Gastroesophageal sphincter (tissue), 4 donors: ENCODE data around the gene RNU6-7. TPM values are rescaled to one million over a fixed set of nuclear protein-coding genes. Genes with fewer than 3 reads are reported as not detected.

ENCODE experiments used
- ATAC-seq: fragments of 150-250 bp; one replicate; pipeline ENCODE4 v1.9.1; 2016; ENCODE audit warnings: mild to moderate bottlenecking, moderate library complexity
- H3K27ac ChIP-seq, 4 donors: fragments of 200-600 bp; sonication (generic) in 3 of 4; 1 replicate in 3 of 4; 2 replicates in 1 of 4; pipeline ENCODE4 v1.5.1; 2016 to 2019
- H3K27me3 ChIP-seq: fragments of 200-600 bp; sonication (generic); one replicate; pipeline ENCODE4 v1.5.1; 2019
- H3K36me3 ChIP-seq, 2 donors: fragments of 200-600 bp; sonication (generic); one replicate each; pipeline ENCODE4 v1.5.1; 2019; ENCODE audit warnings: control low read depth in 1 of 2
- H3K4me1 ChIP-seq, 3 donors: fragments of 200-600 bp; sonication (generic); 1 replicate in 2 of 3; 2 replicates in 1 of 3; pipeline ENCODE4 v1.5.1; 2016 to 2019; ENCODE audit warnings: control low read depth in 2 of 3
- H3K4me3 ChIP-seq, 2 donors: fragments of 200-600 bp; sonication (generic); one replicate each; pipeline ENCODE4 v1.5.1; 2019; ENCODE audit warnings: mild to moderate bottlenecking in 1 of 2, moderate library complexity in 1 of 2
- H3K9me3 ChIP-seq, 3 donors: fragments of 200-600 bp; sonication (generic); one replicate each; pipeline ENCODE4 v1.5.1; 2017 to 2019; ENCODE audit warnings: control low read depth in 2 of 3
- CTCF ChIP-seq, 4 experiments: fragments of 200-600 bp in 2 of 4; fragments of 450-650 bp in 2 of 4; sonication (generic) in 1 of 4; IDR thresholded peaks; one replicate each; pipeline ENCODE4 v1.5.1; 2017 to 2019; ENCODE audit warnings: antibody characterized with exemption in 4 of 4, mild to moderate bottlenecking in 2 of 4, moderate library complexity in 2 of 4
- EP300 ChIP-seq: sonication (generic); formaldehyde crosslinking; IDR thresholded peaks from one replicate; pipeline ENCODE4 v1.6.1; 2017; ENCODE audit warnings: antibody characterized with exemption, mild to moderate bottlenecking
- POLR2A ChIP-seq, 2 donors: fragments of 450-650 bp; IDR thresholded peaks; one replicate each; pipeline ENCODE4 v1.6.1; 2017; ENCODE audit warnings: antibody characterized with exemption in 2 of 2, mild to moderate bottlenecking in 2 of 2, moderate library complexity in 1 of 2
- POLR2AphosphoS5 ChIP-seq: sonication (generic); formaldehyde crosslinking; IDR thresholded peaks from one replicate; pipeline ENCODE4 v1.6.1; 2017; ENCODE audit warnings: antibody characterized with exemption
- WGBS, 2 donors: methylation state at CpG; one replicate each; pipeline ENCODE4 v1.1.5; 2018; ENCODE audit warnings: low coverage in 1 of 2; 5-methylcytosine and 5-hydroxymethylcytosine counted together
- total RNA-seq, 4 donors: library from RNA; depleted of rRNA; stranded (reverse); fragments of >200 nt; gene quantifications; one replicate each; pipeline ENCODE4 v1.1.0, GENCODE V29; 2016

RNU6-7 gene
- total RNA-seq, 4 donors from 2014 or later, result not detected

- TF ChIP-seq POLR2AphosphoS5 (no peak), CTCF (IDR thresholded peaks at IDR 0.05) (no peak), POLR2A (IDR thresholded peaks at IDR 0.05) (no peak), EP300 (no peak)
- 65 to 69% methylated on average over 3 of the region's 3 CpGs for WGBS, 2 donors
- H3K4me3 ChIP-seq, result no peak overlapping the region
- H3K27ac ChIP-seq, result no peak overlapping the region
- H3K27me3 ChIP-seq, result no peaks in the 10 kb centered on the region
- peaks cover 0 to 1% (median 0%) of the 10 kb centered on the region in 3 donors for H3K9me3 ChIP-seq
- no peaks in the 10 kb centered on the region for H3K36me3 ChIP-seq
- no peak for ATAC-seq
- H3K4me1 ChIP-seq, result no peaks in the 10 kb centered on the region
Observed at GRCh38 chr14:32190673-32191072, 11.2 kb upstream of the RNU6-7 start.

- Histone ChIP-seq H3K36me3 (no peaks in the 10 kb centered on the region), H3K4me3 (no peak overlapping the region), H3K9me3 (no peaks in the 10 kb centered on the region), H3K27ac (no peak overlapping the region), H3K4me1 (no peaks in the 10 kb centered on the region), H3K27me3 (no peaks in the 10 kb centered on the region)
- 65 to 78% methylated on average over 2 of the region's 2 CpGs for WGBS, 2 donors
- TF ChIP-seq POLR2A (IDR thresholded peaks at IDR 0.05), result no peak
- TF ChIP-seq POLR2AphosphoS5, result no peak
- TF ChIP-seq EP300, result no peak
- no peak for TF ChIP-seq CTCF (IDR thresholded peaks at IDR 0.05)
- ATAC-seq, result no peak
Observed at GRCh38 chr14:32192712-32193373, 9.0 kb upstream of the RNU6-7 start.

GRCh38 chr14:32193532-32193931, 8.3 kb upstream of the RNU6-7 start:
- TF ChIP-seq CTCF (IDR thresholded peaks at IDR 0.05) (no peak), POLR2A (IDR thresholded peaks at IDR 0.05) (no peak), POLR2AphosphoS5 (no peak), EP300 (no peak)
- 82 to 93% methylated on average over 2 of the region's 2 CpGs for WGBS, 2 donors
- no peaks in the 10 kb centered on the region for H3K9me3 ChIP-seq
- no peaks in the 10 kb centered on the region for H3K4me1 ChIP-seq
- no peak for ATAC-seq
- no peaks in the 10 kb centered on the region for H3K36me3 ChIP-seq
- H3K4me3 ChIP-seq, result no peak overlapping the region
- H3K27me3 ChIP-seq, result no peaks in the 10 kb centered on the region
- H3K27ac ChIP-seq, result no peak overlapping the region

GRCh38 chr14:32195636-32196035, 6.2 kb upstream of the RNU6-7 start:
- 40 to 75% methylated on average over 1 of the region's 1 CpG for WGBS, 2 donors
- no peak overlapping the region for H3K27ac ChIP-seq
- no peaks in the 10 kb centered on the region for H3K36me3 ChIP-seq
- no peaks in the 10 kb centered on the region for H3K9me3 ChIP-seq
- no peak for TF ChIP-seq POLR2AphosphoS5
- H3K27me3 ChIP-seq, result no peaks in the 10 kb centered on the region
- no peak overlapping the region for H3K4me3 ChIP-seq
- H3K4me1 ChIP-seq, result peaks cover 0 to 3% (median 0%) of the 10 kb centered on the region in 3 donors
- no peak for ATAC-seq

GRCh38 chr14:32197919-32198318, 3.9 kb upstream of the RNU6-7 start:
- Histone ChIP-seq H3K27me3 (no peaks in the 10 kb centered on the region), H3K4me1 (peaks cover 0 to 18% (median 0%) of the 10 kb centered on the region in 3 donors), H3K27ac (no peak overlapping the region), H3K36me3 (no peaks in the 10 kb centered on the region), H3K9me3 (no peaks in the 10 kb centered on the region), H3K4me3 (no peak overlapping the region)
- ATAC-seq, result no peak
- 29 to 75% methylated on average over 1 of the region's 1 CpG for WGBS, 2 donors
- TF ChIP-seq POLR2A (IDR thresholded peaks at IDR 0.05), result no peak
- no peak for TF ChIP-seq EP300
- TF ChIP-seq POLR2AphosphoS5, result no peak
- TF ChIP-seq CTCF (IDR thresholded peaks at IDR 0.05), result no peak
